ENCODE measurements around the gene ARRDC2.
A peak's percentile ranks its signal among the peaks of the same experiment; 100 is the strongest.
"Not testable (repeated sequence)": the region's sequence is repeated elsewhere in the genome, so short reads cannot be mapped to it uniquely, and the experiment has no call there.

The ARRDC2 gene

DNA sequence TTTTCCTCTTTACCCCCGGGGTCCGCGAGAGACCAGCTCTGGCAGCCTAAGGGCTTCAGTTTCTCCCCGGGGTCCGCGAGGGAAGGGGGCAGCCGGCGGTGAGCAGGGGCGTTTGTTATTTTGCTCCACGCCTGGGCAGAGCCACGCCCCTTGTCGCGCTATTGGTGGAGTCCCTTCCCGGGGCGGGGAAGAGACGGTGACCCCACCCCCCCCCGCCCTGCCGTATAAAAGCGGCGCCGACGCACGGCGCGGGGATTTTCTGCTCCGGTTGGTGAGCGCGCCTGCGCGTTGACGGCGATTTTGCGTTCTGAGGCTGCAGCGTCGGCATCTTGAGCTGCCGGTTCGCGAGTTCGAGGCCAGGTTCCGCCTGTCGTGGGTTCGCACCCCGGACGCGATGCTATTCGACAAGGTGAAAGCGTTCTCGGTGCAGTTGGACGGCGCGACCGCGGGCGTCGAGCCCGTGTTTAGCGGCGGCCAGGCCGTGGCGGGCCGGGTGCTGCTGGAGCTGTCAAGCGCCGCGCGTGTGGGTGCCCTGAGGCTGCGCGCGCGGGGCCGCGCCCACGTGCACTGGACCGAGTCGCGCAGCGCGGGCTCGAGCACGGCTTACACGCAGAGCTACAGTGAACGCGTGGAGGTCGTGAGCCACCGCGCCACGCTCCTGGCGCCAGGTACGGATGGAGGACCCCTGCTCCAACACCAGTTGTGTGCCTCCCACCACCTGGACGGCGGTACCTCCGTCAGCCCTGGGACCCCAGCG lies at the start of gene ARRDC2:
ARRDC2 (plus strand) TSS at position 254 of the 757 bp plus-strand sequence; CDS start at position 395, 141 bp downstream.
- DNase-seq = peak; percentile 85

DNA sequence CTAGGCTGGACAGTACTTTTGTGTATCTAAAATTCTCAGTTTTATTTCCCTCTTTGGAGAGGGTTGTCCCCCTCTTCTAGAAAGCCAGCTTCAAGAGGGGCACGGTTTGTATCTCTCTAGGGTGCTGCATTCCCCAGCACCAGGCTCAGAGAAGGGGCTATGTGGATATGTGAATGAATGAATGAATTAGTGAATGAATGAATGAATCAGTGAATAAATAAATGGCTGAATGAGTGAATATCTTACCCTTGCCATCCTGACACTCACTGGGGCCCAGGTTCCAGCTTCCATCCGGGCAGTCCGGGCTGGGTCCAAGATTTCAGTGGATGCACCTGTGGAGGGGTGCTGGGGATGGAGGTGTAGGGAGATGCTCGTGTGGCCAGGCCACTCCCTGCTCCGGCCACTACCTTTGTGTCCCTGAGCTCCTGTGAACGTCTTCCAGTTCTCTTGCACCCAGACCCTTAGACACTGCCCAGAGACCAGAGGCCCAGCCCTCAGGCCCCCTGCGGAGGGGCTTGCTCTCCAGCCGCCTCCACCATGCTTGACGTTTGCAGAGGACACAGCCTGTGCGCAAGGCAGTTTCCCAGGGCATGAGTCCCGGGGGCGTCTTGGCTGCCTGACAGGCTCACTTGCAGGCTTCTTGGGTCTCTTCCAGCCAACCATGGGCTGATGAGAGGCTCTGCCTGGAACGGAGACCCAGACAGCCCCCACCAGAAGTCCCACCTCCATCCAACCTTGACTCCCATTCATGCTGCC lies 43.9 kb upstream of the ARRDC2 start:
- DNase-seq = no peak

DNA sequence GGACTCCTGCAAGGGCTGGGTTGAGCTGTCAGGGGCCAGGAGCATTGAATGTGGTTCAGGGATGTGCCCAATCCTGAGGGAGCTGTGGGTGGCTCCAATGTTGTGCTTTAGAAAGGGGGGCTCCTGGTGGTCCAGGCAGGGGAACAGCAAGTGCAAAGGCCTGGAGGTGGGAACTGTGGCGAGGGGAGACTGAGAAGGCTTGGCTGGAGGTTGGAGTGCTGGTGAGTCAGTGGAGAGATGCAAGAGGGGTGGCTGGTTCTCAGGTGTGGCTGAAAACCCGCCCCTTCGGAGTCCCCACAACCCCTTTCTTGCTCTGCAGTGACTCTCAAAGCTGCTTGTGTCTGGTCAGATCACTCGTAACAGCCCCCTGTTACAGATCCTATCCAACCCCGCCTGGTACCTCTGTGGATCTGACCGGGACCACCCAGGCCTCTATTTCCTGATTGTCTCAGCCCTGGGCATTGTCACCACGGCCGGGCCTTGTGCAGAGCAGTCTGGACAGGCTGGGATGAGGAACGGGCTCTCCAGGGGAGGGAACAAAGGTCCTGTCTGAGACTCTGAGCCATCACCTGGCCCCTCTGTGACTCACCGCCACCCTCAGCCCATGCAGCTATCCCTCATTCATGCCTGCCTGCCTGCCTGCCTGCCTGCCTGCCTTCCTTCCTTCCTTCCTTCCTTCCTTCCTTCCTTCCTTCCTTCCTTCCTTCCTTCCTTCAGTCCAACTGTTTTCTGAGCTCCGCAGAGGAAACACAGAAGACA lies 42.4 kb upstream of the ARRDC2 start:
- DNase-seq = no peak

DNA sequence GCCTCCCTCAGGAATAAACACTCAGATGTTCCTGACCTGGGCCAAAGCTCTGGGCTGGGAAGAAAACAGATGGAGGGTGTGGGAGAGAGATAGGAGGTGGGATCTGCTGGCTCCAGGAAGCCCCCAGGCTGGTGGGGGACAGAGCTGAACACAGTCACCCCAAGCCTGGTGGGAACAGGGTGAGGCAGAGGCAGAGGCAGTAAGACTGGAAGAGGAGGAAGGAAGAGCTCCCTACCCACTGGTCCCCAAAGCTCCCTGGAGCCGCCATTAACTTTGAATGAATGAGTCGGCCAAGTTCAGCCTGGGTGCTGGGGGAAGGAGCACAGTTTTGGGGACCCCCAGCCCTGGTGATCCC lies 41.9 kb upstream of the ARRDC2 start:
- DNase-seq = no peak

- no peak for DNase-seq
These were observed 41.3 kb upstream of the ARRDC2 start, which contains the start of gene KCNN1 for GRCh38 chr19:17966550-17967256. Gene KCNN1, plus strand, starts transcription at chr19:17967107. Its CDS starts 6,782 bp downstream, at chr19:17973889.

DNA sequence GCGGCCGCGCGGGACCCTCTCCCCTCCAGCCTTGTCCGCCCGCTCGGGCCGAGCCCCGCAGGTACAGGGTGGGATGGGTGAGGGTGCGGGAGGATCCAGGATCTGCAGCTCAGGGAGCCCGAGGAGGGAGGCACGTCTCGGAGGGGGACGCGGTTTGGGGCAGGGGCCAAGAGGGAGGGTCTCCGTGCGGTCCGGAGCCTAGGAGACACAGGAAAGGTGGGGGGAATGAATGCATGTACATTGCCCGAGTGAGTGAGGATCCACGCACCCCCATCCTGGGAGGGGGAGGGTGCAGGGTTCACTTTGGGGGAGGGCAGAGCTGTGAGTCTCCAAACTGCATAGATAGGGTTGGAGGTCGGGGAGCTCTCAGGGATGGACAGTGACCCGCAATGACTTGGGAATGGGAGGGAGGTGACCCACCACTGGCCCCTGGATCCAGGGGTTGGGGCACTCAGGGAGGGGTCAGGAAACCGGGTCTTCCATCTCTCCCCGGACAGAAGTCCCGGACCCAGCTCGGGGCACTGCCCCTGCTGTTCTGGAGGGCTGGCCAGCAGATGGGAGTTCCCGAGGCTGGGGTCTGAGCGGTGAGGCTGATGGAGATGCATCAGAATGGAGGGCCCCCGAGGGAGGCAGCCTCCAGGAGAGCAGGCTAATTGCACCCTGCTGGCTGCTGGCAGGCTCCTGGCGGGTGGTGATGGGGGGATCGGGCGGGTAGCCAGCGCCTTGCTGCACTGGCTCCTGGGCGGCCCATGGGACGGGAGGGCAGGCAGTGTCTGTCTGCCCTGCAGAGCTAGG lies 40.5 kb upstream of the ARRDC2 start:
- no peak for DNase-seq

DNA sequence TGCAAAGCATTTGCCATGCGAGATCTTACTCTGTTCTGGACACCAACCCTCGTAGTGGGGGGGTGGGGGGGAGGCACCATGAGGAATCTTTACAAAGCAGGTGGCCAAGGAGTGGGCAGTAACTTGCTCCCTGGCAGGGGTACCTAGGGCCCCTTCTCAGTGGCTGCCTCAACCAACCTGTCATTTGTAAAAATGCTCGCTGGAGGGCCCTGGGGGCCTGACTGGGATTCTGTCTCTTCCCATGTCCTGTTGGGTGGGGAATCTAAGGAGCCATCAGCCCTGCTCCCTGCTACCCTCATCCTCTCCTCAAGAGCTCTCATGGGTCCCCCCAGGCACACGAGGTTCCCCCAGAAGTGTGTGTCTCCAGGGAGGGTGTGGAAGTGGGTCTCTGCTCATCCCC lies 39.6 kb upstream of the ARRDC2 start:
- no peak for DNase-seq

DNA sequence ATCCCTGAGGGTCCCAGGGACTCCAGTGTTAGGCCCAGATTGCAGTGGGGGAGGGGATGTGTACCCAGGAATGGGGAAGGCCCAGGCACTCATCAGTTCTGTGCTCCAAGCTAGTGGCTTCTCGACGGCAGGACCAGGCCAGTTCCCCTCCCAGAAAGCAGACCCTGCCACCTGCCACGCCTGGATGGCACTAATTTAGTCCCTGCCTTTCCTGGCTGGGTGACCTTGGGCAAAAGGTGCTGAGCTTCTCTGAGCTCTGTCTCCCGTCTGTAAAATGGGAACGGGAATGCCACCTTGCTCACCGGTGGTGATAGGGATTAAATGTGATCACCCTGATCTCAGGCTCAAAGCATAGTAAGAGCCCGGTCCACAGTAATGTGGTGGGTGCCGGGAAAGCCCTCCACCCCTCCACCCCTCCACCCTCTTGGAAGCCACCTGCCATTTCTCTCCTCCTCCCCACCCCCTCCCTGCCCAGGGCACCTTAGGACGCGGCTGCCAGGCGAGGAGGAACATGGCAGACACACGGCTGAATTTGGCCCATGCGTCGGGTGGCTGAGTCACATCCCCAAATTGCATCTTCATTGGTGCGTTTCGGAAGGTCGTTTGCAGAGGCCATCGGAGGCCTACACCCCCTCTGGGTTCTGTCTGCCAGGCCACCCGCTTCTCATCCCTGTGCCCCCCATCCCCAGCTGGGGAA lies 38.7 kb upstream of the ARRDC2 start:
- DNase-seq = no peak

GRCh38 chr19:17972230-17972629 lies 35.7 kb upstream of the ARRDC2 start:
- DNase-seq = no peak

DNA sequence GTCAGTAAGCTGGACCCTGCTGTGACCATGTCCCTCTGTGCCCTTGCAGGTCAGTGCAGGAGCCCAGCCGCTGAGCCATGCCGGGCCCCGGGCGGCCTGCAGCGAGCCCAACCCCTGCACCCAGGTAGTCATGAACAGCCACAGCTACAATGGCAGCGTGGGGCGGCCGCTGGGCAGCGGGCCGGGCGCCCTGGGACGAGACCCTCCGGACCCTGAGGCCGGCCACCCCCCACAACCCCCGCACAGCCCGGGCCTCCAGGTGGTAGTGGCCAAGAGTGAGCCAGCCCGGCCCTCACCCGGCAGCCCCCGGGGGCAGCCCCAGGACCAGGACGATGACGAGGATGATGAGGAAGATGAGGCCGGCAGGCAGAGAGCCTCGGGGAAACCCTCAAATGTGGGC lies 34.2 kb upstream of the ARRDC2 start:
- no peak for DNase-seq

GRCh38 chr19:17974551-17974950 lies 33.4 kb upstream of the ARRDC2 start:
- no peak for DNase-seq

DNA sequence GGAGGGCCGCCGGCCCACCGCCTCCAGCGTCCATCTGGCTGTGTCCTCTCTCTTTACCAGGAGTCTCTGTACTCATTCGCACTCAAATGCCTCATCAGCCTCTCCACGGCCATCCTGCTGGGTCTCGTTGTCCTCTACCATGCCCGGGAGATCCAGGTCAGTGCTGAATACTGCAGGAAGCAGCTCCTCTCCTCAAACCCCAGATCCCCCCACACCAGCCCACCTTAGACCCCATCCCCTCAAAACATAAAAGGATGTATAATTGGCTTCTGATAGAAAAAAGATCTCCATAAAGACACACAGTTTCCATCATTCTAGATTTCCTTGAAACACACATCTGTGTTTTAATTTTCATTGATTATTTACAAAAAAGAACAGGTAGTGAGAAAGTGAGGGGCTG lies 32.9 kb upstream of the ARRDC2 start:
- DNase-seq = no peak

DNA sequence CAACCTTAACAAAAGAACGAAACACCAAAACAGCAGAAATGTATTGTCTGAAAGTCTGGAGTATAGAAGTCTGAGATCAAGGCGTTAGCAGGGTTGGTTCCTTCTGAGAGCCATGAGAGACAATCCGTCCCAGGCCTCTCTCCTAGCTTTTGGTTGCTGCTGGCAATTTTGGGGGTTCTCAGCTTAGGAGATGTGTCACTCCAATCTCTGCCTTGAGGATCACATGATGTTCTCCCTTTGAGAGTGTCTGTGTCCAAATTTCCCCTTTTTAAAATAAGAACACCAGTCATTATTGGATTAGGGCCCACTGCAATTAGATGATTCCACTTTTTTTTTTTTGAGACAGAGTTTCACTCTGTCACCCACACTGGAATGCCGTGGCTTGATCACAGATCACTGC lies 30.9 kb upstream of the ARRDC2 start:
- no peak for DNase-seq

DNA sequence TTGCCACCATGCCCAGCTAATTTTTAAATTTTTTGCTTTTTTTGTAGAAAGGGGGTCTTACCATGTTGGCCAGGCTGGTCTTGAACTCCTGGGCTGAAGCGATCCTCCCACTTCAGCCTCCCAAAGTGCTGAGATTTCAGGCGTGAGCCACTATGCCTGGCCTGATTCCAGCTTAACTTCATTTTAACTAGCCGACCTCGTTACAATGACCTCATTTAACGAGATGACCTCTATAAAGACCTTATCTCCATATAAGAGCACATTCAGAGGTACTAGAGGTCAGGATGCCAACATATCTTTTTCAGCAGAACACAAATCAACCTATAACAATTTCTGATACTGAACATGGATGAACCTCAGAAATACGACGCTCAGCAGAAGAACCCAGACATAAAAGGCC lies 30.5 kb upstream of the ARRDC2 start:
- no peak for DNase-seq

DNA sequence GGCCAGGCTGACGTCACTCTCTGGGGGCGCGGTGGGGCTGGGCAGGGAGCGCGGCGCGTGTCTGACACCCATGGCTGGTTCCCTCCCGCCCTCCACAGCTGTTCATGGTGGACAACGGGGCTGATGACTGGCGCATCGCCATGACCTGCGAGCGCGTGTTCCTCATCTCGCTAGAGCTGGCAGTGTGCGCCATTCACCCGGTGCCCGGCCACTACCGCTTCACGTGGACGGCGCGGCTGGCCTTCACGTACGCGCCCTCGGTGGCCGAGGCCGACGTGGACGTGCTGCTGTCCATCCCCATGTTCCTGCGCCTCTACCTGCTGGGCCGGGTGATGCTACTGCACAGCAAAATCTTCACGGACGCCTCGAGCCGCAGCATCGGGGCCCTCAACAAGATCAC lies 26.4 kb upstream of the ARRDC2 start:
- no peak for DNase-seq

GRCh38 chr19:17982430-17982829 lies 25.5 kb upstream of the ARRDC2 start:
- DNase-seq = no peak

DNA sequence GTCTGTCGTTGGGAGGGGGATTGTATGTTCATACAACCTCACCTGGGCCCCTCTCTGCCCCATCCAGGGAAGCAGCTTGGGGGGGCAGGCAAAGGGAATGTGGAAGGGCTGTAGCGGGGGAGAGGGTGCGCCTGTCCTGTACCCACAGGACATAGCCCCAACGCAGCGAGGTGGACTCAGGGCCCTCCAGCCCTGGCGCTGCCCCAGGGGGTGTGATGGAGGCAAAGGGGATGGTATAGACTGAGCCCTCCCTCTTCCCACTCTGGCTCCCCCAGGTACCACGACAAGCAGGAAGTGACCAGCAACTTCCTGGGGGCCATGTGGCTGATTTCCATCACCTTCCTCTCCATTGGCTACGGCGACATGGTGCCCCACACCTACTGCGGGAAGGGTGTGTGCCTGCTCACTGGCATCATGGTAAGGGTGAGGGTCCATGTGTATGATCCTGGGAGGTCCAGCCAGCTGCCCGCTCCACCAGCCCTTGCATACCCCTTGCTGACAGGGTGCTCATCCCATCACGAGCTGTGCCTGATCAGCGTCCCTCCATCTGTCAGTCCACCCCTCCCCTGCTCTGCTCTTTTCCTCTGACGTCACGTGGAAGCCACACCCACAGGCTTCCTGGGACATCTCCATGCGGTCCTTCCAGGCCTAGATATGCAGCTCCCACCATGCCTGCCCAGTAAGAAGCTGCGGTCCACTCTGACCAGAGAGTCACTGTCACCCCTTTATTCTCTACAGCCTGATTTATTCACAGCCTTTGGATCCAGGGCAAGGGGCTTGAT lies 22.7 kb upstream of the ARRDC2 start:
- no peak for DNase-seq

GRCh38 chr19:17986569-17986968 lies 21.4 kb upstream of the ARRDC2 start:
- DNase-seq = not testable (repeated sequence)

DNA sequence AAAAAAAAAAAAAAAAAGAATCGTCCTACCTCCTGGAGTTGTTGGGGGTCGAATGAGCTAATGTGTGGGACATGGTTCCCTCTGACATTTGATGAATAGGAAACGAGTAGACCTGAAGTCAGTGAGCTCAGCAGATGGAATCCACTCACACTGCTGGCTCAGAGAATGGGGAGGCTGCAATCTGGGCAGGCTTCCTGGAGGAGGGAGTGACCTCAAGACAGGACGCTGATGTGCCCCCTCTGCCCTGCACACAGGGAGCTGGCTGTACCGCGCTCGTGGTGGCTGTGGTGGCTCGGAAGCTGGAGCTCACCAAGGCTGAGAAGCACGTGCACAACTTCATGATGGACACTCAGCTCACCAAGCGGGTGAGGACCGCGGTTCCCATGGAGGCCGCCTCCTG lies 19.8 kb upstream of the ARRDC2 start:
- no peak for DNase-seq

- DNase-seq = no peak
These were observed 18.4 kb upstream of the ARRDC2 start for GRCh38 chr19:17989425-17990094.
